Putamen (tissue), 1 donor: ENCODE data around the gene PCBP3.

ENCODE experiments used
- DNase-seq: peaks from one replicate; pipeline ENCODE4 v3.0.0-alpha.2; 2016; ENCODE audit warnings: low spot score

PCBP3 gene

DNA sequence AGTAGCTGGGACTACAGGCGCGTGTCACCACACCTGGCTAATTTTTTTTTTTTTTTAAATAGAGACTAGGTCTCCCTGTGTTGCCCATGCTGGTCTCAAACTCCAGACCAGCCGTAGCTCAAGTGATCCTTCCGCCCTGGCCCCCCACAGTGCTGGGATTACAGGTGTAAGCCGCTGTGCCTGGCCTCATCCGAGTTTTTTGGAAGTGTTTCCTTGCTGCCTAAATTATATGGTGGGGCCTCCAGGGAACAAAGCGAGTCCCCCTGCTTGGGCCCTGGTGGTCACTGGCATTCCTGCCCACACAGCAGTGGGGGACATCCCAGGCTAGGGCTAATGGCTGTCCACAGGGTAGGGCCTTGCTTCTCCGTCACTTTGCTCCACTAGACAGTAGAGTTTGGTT lies 143.8 kb downstream of the PCBP3 start:
- no peak for DNase-seq

GRCh38 chr21:45788198-45788597 lies 144.7 kb downstream of the PCBP3 start:
- DNase-seq = no peak

DNA sequence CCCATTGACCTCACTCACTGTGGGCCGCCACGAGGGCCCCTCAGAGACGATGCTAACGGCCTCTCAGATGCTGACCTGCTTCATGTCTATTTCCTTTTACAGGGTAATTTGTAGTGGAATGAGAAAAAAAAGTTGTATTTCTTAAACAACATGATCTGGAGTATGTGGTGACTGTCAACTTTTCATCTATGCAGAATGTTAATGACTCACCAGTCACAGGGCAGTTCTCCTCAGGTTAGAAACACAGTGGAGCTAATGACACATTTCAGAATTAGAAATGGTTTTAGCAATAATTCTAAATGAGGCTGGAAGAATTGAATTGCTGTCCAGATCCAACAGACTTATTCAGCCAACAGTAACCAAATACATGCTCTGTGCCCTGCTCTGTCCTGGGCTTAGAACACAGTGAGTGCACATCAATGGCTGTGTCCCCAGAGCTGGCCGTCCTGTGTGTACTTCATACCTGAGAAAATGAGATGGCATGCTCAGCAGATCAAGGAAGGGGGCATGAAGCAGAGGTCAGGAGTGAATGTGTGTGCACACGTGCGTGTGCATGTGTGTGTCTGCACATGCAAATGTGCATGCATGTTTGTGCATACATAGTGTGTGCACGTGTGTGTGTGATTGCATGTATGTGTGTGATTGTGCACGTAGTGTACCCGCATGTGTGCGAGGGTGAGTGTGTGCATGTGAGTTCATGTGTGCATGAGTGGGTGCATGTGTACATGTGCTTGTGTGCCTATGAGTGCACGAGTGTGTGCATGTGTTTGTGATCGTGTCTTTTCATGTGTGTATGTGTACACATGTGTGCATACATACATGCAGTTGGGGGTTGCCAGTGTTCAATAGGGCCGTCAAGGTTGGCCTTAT lies 145.3 kb downstream of the PCBP3 start:
- DNase-seq = no peak

DNA sequence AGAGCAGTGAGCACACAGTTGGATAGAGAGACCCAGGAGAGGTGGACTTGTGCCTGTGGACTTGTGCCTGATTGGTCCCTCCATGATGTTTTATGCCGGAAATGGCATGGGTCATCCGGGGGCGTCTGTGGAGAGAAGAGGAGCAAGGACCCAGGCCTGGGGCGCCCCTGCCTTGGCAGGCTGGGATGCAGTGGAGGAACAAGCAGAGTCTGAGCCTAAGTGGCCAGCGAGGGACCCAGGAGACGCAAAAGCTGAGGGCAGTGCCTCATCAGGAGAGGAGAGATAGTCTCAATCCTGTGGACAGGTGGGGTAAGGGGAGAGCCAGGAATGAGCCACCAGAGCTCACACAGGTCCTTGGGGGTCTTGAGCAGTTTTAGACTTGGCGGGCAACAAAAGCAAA lies 146.9 kb downstream of the PCBP3 start:
- no peak for DNase-seq

DNA sequence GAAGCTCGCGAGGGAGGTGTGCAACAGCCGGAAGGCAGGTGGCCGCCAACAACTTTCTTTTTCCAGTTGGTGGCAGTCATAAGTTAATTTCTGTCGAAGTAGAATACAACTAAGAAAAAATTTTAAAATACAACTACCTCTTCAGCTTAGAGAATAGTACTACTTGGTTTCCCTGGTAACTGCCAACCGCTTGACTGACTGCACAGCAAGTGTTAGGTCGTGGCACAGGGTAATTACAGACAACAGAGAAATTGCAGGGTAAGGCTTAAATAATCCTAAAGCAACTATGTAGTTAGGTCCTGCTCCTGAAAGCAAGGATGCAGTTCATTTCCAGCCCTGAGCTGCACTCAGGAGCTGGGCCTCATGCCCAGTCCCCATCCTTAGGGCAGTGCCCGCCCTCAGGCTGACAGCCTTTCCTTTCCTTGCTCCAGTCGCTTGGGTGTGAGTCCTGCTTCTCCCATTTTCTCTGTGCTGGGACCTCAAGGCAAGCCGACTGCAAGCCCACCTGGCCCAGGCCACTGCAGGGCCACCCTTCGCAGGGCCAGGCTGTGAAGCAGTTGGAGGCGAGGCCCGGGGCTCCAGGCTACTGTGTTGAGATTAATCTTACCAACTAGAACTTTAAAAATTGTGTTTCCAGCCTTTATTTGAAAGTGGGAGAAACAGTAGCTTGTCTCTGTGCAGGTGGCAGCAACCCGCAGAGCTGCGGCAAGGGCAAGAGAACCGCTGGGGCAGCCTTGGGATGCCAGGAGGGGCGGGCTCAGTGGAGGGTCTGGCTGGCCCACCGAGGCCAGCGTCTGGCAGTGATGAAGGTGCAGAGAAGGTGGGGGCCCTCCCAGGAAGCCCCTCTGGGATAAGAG lies 148.3 kb downstream of the PCBP3 start:
- DNase-seq = no peak

- no peak for DNase-seq
These were observed 149.3 kb downstream of the PCBP3 start for GRCh38 chr21:45792682-45793383.

DNA sequence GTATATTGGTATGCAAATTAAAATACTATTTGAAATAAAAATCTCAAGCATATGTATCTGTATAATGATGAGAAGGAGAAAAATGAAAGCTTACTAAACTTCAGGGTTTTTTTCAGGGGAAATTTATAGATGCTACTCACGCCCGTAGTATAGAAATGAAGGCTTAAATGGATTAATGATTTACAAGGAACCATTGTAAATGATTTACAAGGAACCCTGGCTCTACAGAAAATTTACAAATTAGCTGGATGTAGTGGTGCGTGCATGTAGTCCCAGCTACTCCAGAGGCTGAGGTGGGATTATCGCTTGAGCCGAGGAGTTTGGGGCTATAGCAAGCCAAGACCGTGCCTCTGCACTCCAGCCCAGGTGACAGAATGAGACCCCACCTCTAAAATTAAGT lies 150.5 kb downstream of the PCBP3 start:
- DNase-seq = no peak

DNA sequence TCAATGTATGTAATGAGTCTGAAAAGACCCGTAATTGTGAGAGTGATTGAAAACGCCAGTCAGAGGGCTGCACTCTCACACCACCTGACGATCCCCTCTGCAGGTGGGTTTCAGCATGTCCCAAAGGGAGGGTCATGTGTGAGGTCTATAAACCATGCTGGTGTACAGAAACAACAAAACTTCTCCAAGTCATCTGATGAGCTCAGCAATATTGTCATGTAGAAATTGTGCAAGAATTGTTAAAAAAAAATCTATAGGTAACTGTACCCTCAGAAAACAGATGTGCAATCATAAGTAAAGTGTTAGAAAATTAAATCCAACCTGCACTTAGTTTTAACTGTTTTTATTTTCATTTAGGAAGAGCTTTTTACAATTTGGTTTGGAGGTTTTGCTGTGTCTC lies 152.5 kb downstream of the PCBP3 start:
- no peak for DNase-seq

GRCh38 chr21:45797338-45797737 lies 153.8 kb downstream of the PCBP3 start:
- no peak for DNase-seq

DNA sequence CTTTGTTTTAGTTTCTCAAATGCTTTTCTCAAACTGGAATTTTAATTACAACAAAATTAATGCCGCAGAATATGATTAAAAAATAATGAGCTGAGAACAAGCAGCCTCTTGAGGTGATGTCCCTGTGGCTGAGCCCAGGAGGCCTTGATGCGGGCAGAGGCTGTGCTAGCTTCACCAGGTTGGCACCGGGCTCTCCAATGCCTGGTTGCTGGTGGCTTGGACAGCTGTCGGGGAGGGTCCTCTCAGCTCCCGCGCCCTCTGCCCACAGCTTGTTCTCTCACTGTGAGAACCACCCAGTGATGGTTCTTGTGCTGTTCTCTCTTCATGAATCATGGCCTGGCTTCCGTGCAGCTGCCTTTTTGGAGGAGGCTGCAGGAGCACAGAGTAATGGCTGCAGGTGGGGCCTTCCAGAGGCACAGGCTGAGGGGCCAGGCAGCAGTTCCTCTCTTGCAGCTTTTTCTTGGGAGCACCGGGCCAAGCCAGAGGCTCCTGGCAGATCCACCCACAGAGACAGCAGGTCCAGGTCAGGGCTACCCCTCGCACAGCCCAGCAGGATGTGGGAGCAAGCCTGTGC lies 156.3 kb downstream of the PCBP3 start:
- no peak for DNase-seq

DNA sequence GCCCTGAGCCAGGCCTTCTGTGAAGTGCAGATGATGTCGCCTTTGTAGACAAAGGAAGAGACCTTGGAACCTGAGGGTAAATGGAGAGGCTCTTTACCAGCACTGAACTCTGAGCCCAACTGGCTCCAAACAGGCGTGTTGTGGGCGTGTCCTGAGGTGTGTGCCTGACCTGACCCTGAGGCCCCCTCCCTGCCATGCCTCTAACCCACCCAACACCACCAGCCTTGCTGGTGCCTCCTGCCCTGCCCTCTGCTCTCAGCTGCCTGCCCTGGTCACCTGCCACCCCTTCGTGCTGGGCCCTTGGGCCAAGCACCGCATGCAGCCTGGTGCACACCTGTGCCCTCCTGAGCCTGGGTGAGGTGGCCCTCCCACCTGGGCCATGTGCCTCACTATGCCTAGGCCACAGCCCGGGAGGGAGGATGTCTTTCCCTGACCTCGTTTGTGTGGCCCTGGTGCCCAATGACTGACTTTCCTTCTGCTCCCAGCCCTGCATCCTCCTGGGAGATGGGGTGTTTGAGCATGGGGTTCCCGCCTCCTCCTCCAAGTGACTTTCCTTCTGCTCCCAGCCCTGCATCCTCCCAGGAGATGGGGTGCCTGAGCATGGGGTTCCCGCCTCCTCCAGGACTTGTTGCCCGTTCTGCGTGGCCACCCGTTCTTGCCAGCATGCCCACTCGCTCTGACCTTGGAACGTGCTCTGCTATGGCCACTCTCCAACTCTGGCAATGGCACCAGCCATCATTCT lies 157.0 kb downstream of the PCBP3 start:
- DNase-seq = no peak

DNA sequence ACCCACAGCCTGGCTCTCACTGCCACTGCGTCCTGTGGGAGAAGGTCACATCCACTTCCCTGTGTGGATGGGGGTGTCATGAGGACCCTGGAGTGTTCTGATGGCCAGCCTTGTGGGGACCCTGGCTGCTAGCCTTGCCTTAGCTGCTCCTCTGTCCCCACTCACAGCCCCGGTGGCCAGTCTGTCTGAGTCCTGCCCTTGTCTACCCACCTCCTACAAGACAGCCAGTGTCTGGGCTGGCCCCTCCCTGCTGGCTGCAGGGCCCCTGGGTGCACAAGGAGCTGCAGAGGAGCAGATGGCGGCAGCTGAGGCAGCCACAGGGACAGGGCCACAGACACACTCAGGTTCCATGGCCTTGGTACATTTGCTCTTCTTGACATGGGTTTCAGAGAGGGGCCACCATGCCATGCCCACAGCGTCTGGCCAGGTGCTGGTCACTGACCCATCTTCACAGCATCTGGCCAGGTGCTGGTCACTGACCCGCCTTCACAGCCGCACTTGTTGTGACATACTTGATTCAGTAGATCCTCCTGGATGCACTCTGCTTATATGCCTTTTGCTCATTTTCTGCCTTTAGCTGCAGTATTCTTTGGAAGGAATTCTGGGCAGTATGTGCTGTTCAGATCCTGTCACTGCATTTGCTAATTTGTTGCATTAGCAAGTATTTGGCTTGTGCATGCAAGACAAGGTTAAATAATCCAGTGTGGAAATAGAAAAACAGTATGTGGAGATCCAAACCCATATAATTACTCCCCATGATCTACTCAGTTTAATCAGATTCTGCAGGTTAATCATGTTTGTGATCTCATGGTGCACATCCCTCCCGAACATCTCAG lies 157.8 kb downstream of the PCBP3 start:
- no peak for DNase-seq

GRCh38 chr21:45801989-45802388 lies 158.5 kb downstream of the PCBP3 start:
- no peak for DNase-seq

DNA sequence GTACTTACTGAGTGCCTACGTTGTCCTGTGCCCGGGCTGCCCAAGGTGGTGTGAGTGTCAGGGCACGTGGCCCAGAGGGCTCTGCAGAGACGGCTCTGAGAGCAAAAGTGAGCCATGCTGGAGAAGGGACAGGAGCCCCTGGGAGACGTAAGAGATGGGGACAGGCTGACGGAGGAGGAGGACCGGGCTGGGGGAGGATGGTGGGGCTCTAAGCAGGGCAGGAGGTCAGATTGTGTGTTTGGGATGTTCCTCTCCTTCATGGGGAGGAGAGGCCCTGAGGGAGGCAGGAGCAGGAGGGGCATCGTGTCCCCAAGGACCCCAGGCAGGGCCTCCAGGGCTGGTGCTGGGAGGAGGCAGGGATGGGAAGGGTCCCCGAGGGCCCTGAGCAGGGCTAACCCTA lies 158.9 kb downstream of the PCBP3 start:
- no peak for DNase-seq

DNA sequence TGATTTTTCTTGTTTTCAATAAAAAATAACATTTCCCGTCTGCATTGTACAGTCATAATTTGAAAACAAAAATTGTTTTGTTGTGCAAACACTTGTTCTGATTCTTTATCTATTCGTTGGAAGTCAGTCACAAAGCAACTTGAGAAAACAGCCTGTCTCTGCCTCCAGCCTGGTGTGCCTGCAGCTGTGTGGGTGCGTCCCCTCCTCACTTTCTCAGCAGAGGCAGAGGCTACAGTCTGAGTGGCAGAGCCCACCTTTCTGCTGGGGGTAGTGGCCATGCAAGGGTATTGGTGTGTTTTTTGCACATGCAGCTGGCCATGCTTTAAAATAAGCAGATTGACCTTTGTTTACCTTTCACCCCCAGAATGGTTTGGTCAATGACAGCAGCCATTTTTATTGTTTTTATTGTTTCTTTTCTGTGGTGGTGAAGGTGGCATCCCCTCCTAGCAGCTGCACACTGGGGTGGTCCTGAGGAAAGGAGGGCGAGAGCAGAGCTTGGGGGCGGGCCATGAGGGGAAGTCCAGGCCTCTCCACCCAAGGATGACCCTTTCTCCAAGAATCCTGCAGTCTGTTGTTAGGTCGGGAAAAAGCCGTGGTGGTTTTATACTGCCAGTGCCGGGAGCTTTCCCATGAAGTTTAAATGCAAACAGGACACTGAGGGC lies 159.6 kb downstream of the PCBP3 start:
- DNase-seq = no peak

GRCh38 chr21:45803618-45804340 lies 160.3 kb downstream of the PCBP3 start:
- no peak for DNase-seq

GRCh38 chr21:45804809-45805313 lies 161.3 kb downstream of the PCBP3 start:
- no peak for DNase-seq

- no peak for DNase-seq
These were observed 161.8 kb downstream of the PCBP3 start for GRCh38 chr21:45805321-45805720.

- no peak for DNase-seq
These were observed 162.5 kb downstream of the PCBP3 start for GRCh38 chr21:45806042-45806441.
